ENCODE data around the gene CDH4.

GRCh38 chr20:61656198-61656597, 404.1 kb downstream of the CDH4 start:
- TF ChIP-seq CTCF (optimal IDR thresholded peaks at IDR 0.05 in 1 of 3, IDR thresholded peaks at IDR 0.05 in 1 of 3, conservative IDR thresholded peaks at IDR 0.05 in 1 of 3; ENCODE audit: extremely low read depth in 1 of 3, insufficient read depth in 2 of 3, low read length in 3 of 3) (no peak), EZH2 (IDR thresholded peaks at IDR 0.05; ENCODE audit: low read length) (no peak)

Data from keratinocyte (primary cell).